CD4-positive, CD25-positive, alpha-beta regulatory T cell (primary cell): ENCODE results near the gene DAAM1. TPM values are rescaled to one million over a fixed set of nuclear protein-coding genes. Genes with fewer than 3 reads are reported as not detected.
A peak's percentile ranks its signal among the peaks of the same experiment; 100 is the strongest.

Experiments used
- ATAC-seq, 2 donors: fragments of 150-1000 bp; cut with Tn5 transposase; one replicate each; pipeline ENCODE4 v1.10.0; 2021; ENCODE audit warnings: low read depth in 2 of 2, moderate number of reproducible peaks in 2 of 2, moderate library complexity in 1 of 2
- DNase-seq, 3 donors: peaks; one replicate each; pipeline versions ENCODE4 v3.0.0 to v3.0.0-alpha.2; 2012 to 2022; ENCODE audit warnings: mixed read lengths in 1 of 3
- H3K27ac ChIP-seq: one replicate; pipeline ENCODE4 v1.7.0; 2013; ENCODE audit warnings: mild to moderate bottlenecking, low read length; ENCODE audit not compliant: insufficient read depth, poor library complexity, severe bottlenecking
- H3K27me3 ChIP-seq: one replicate; pipeline ENCODE4 v1.7.0; 2013; ENCODE audit warnings: low read length; ENCODE audit not compliant: control insufficient read depth, insufficient read depth
- H3K36me3 ChIP-seq: one replicate; pipeline ENCODE4 v1.7.0; 2013; ENCODE audit warnings: mild to moderate bottlenecking, low read length, moderate library complexity; ENCODE audit not compliant: control insufficient read depth, insufficient read depth
- H3K4me1 ChIP-seq: 2 replicates; pipeline ENCODE4 v1.7.0; 2013; ENCODE audit warnings: mild to moderate bottlenecking, low read length; ENCODE audit not compliant: insufficient read depth, control insufficient read depth, poor library complexity, severe bottlenecking
- H3K4me3 ChIP-seq: one replicate; pipeline ENCODE4 v1.7.0; 2013; ENCODE audit warnings: low read depth, mild to moderate bottlenecking, low read length, moderate library complexity
- H3K9me3 ChIP-seq, 2 experiments: 1 replicate in 1 of 2; 2 replicates in 1 of 2; pipeline ENCODE4 v1.7.0; 2013; ENCODE audit warnings: low read length in 2 of 2, mild to moderate bottlenecking in 1 of 2, moderate library complexity in 1 of 2; ENCODE audit not compliant: control insufficient read depth in 2 of 2
- H3K27ac Mint-ChIP-seq, 3 donors: one replicate each; pipeline ENCODE4 v1.8.0; 2020 to 2022; ENCODE audit warnings: mild to moderate bottlenecking in 3 of 3, mixed read lengths in 3 of 3, moderate library complexity in 2 of 3
- H3K27me3 Mint-ChIP-seq: one replicate; pipeline ENCODE4 v1.8.0; 2022; ENCODE audit warnings: mild to moderate bottlenecking, mixed read lengths
- H3K36me3 Mint-ChIP-seq: one replicate; pipeline ENCODE4 v1.8.0; 2020; ENCODE audit warnings: mixed read lengths
- H3K4me1 Mint-ChIP-seq, 4 donors: one replicate each; pipeline ENCODE4 v1.8.0; 2020 to 2022; ENCODE audit warnings: mixed read lengths in 4 of 4, mild to moderate bottlenecking in 1 of 4
- H3K4me3 Mint-ChIP-seq, 4 donors: one replicate each; pipeline ENCODE4 v1.8.0; 2020 to 2022; ENCODE audit warnings: mild to moderate bottlenecking in 4 of 4, mixed read lengths in 4 of 4, moderate library complexity in 3 of 4
- H3K9me3 Mint-ChIP-seq, 7 donors: one replicate each; pipeline ENCODE4 v1.8.0; 2020 to 2022; ENCODE audit warnings: mixed read lengths in 7 of 7, mild to moderate bottlenecking in 3 of 7, moderate library complexity in 2 of 7
- polyA plus RNA-seq, 4 donors: library from polyadenylated mRNA; unstranded; fragments of 300-500 nt; fragmentation: Illumina TruSeq; gene quantifications; one replicate each; pipeline ENCODE4 v1.2.3, GENCODE V29; 2021
- total RNA-seq: library from RNA; stranded (reverse); gene quantifications from one replicate; pipeline ENCODE4 v1.2.3, GENCODE V29; 2022

Gene DAAM1
- total and polyA plus RNA-seq, 5 donors from 2014 or later = 6.1 to 36.5 (median 11.2) TPM

- H3K9me3 ChIP-seq = no peaks in the 10 kb centered on the region
- Mint-ChIP-seq H3K36me3 (peaks cover 8% of the 10 kb centered on the region), H3K4me1 (peaks cover 13 to 32% (median 22%) of the 10 kb centered on the region in 4 donors), H3K4me3 (no peak overlapping the region), H3K27me3 (peaks cover 4% of the 10 kb centered on the region), H3K9me3 (peaks cover 0 to 5% (median 0%) of the 10 kb centered on the region in 7 donors), H3K27ac (peak overlapping the region in 1 of 3 donors; percentile 66)
- DNase-seq (no peak), ATAC-seq (no peak)
- H3K27ac ChIP-seq = no peak overlapping the region
- H3K36me3 ChIP-seq = no peaks in the 10 kb centered on the region
- no peaks in the 10 kb centered on the region for H3K27me3 ChIP-seq
- H3K4me1 ChIP-seq = peaks cover under 1% of the 10 kb centered on the region
- no peak overlapping the region for H3K4me3 ChIP-seq
These were observed 35.9 kb downstream of the DAAM1 start for GRCh38 chr14:59224341-59224740.

- Mint-ChIP-seq H3K9me3 (peaks cover 0 to 5% (median 0%) of the 10 kb centered on the region in 7 donors), H3K27ac (no peak overlapping the region), H3K27me3 (peaks cover 4% of the 10 kb centered on the region), H3K36me3 (peaks cover 7% of the 10 kb centered on the region), H3K4me3 (no peak overlapping the region), H3K4me1 (peaks cover 16 to 42% (median 29%) of the 10 kb centered on the region in 4 donors)
- DNase-seq (no peak), ATAC-seq (no peak)
- Histone ChIP-seq H3K4me3 (no peak overlapping the region), H3K9me3 (no peaks in the 10 kb centered on the region), H3K36me3 (no peaks in the 10 kb centered on the region), H3K27ac (no peak overlapping the region), H3K4me1 (peaks cover 10% of the 10 kb centered on the region), H3K27me3 (no peaks in the 10 kb centered on the region)
These were observed 36.8 kb downstream of the DAAM1 start for GRCh38 chr14:59225281-59225680.

GRCh38 chr14:59228421-59228820, 40.0 kb downstream of the DAAM1 start:
- Histone ChIP-seq H3K27ac (no peak overlapping the region), H3K4me1 (peaks cover 10% of the 10 kb centered on the region), H3K9me3 (no peaks in the 10 kb centered on the region), H3K27me3 (no peaks in the 10 kb centered on the region), H3K4me3 (no peak overlapping the region), H3K36me3 (no peaks in the 10 kb centered on the region)
- Mint-ChIP-seq H3K4me1 (peaks cover 21 to 41% (median 31%) of the 10 kb centered on the region in 4 donors), H3K36me3 (peaks cover 5% of the 10 kb centered on the region), H3K27ac (peak overlapping the region; percentile 12 to 77 (median 39)), H3K27me3 (peaks cover 4% of the 10 kb centered on the region), H3K4me3 (no peak overlapping the region), H3K9me3 (peaks cover 0 to 3% (median 0%) of the 10 kb centered on the region in 7 donors)
- DNase-seq (no peak), ATAC-seq (no peak)

- H3K36me3 ChIP-seq = no peaks in the 10 kb centered on the region
- Mint-ChIP-seq H3K27ac (peak overlapping the region in 2 of 3 donors; percentile 34 to 77), H3K36me3 (peaks cover 8% of the 10 kb centered on the region), H3K4me1 (peaks cover 21 to 48% (median 30%) of the 10 kb centered on the region in 4 donors), H3K4me3 (peak overlapping the region in 1 of 4 donors; percentile 51), H3K27me3 (peaks cover 4% of the 10 kb centered on the region), H3K9me3 (peaks cover 0 to 3% (median 0%) of the 10 kb centered on the region in 7 donors)
- H3K9me3 ChIP-seq = no peaks in the 10 kb centered on the region
- H3K4me1 ChIP-seq = peaks cover 10% of the 10 kb centered on the region
- DNase-seq (peak in 2 of 3 donors; percentile 3 to 66), ATAC-seq (peak; percentile 55 to 60)
- H3K27ac ChIP-seq = peak overlapping the region; percentile 65
- H3K27me3 ChIP-seq = no peaks in the 10 kb centered on the region
- peak overlapping the region; percentile 38 for H3K4me3 ChIP-seq
These were observed 41.4 kb downstream of the DAAM1 start for GRCh38 chr14:59229653-59230406.

GRCh38 chr14:59236195-59236594, 47.7 kb downstream of the DAAM1 start:
- H3K27me3 Mint-ChIP-seq = no peaks in the 10 kb centered on the region
- no peaks in the 10 kb centered on the region for H3K4me1 ChIP-seq
- DNase-seq = no peak
- ATAC-seq = no peak
- peaks cover 11% of the 10 kb centered on the region for H3K36me3 Mint-ChIP-seq
- H3K9me3 Mint-ChIP-seq = peaks cover 0 to 4% (median 0%) of the 10 kb centered on the region in 7 donors
- H3K4me1 Mint-ChIP-seq = peaks cover 0 to 21% (median 14%) of the 10 kb centered on the region in 4 donors
- H3K4me3 ChIP-seq = no peak overlapping the region
- H3K4me3 Mint-ChIP-seq = no peak overlapping the region
- no peaks in the 10 kb centered on the region for H3K27me3 ChIP-seq
- no peak overlapping the region for H3K27ac ChIP-seq
- H3K36me3 ChIP-seq = no peaks in the 10 kb centered on the region
- H3K9me3 ChIP-seq = no peaks in the 10 kb centered on the region
- peak overlapping the region in 1 of 3 donors; percentile 2 for H3K27ac Mint-ChIP-seq

- peaks cover 6% of the 10 kb centered on the region for H3K36me3 Mint-ChIP-seq
- H3K4me3 ChIP-seq = no peak overlapping the region
- H3K4me1 Mint-ChIP-seq = peaks cover 6 to 19% (median 11%) of the 10 kb centered on the region in 4 donors
- DNase-seq (no peak), ATAC-seq (no peak)
- no peaks in the 10 kb centered on the region for H3K36me3 ChIP-seq
- no peak overlapping the region for H3K27ac ChIP-seq
- H3K9me3 Mint-ChIP-seq = peaks cover 0 to 4% (median 0%) of the 10 kb centered on the region in 7 donors
- H3K4me3 Mint-ChIP-seq = no peak overlapping the region
- H3K9me3 ChIP-seq = no peaks in the 10 kb centered on the region
- no peaks in the 10 kb centered on the region for H3K27me3 ChIP-seq
- no peaks in the 10 kb centered on the region for H3K4me1 ChIP-seq
- H3K27me3 Mint-ChIP-seq = no peaks in the 10 kb centered on the region
- no peak overlapping the region for H3K27ac Mint-ChIP-seq
These were observed 49.7 kb downstream of the DAAM1 start for GRCh38 chr14:59238216-59238615.

- H3K36me3 ChIP-seq = no peaks in the 10 kb centered on the region
- ATAC-seq (no peak), DNase-seq (no peak)
- Mint-ChIP-seq H3K27ac (no peak overlapping the region), H3K27me3 (no peaks in the 10 kb centered on the region), H3K9me3 (peaks cover 0 to 4% (median 0%) of the 10 kb centered on the region in 7 donors), H3K4me1 (peaks cover 6 to 16% (median 11%) of the 10 kb centered on the region in 4 donors), H3K36me3 (peaks cover 8% of the 10 kb centered on the region), H3K4me3 (no peak overlapping the region)
- H3K27ac ChIP-seq = no peak overlapping the region
- H3K9me3 ChIP-seq = no peaks in the 10 kb centered on the region
- H3K4me1 ChIP-seq = no peaks in the 10 kb centered on the region
- H3K27me3 ChIP-seq = no peaks in the 10 kb centered on the region
- H3K4me3 ChIP-seq = no peak overlapping the region
These were observed 50.6 kb downstream of the DAAM1 start for GRCh38 chr14:59239022-59239421.
